GM21423 (cell line): ENCODE data around the gene ING3.
A peak's percentile ranks its signal among the peaks of the same experiment; 100 is the strongest.

Experiments used
- ATAC-seq: cut with Tn5 transposase; IDR thresholded peaks from one replicate; pipeline ENCODE4 v1.9.1; 2021; ENCODE audit warnings: mild to moderate bottlenecking, moderate library complexity; ENCODE audit not compliant: unreplicated experiment

ING3 gene

DNA sequence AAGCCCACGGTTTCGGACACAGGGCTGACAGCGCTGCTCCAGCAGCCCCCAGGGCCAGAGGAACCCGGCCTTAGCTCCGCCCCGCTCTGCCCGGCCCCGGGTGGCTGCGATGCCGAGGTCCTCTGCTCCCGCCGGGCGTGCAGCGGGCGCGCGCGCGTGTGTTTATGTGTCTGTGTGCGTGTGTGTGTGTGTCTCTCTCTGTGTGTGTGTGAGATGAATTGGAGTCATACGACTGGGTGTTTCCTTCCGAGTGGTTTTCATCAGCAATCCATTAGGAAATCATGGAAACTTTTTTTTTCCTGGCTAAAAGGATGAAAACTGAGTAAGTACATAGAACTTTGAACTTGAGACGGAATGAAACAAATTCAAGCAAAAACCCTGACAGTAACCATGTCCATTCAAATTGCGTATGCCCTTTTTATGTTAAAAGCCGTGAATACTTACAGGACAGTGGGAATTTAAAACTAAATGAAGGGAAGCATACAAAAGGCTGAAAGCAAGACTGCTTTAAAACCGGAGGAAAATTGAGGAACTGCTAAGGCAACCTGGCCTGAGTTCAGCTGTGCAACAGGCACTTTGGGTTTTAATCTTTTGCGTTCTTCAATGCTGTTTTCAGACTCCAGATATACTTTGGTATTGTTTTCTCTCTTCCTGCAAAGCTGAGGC, 38.1 kb downstream of the ING3 start, which contains the start of gene CPED1:
TSS of gene CPED1 (plus strand) at position 121 of the 666 bp plus-strand sequence. CDS start 911 bp downstream, outside the sequence.
- peak; percentile 45 for ATAC-seq

DNA sequence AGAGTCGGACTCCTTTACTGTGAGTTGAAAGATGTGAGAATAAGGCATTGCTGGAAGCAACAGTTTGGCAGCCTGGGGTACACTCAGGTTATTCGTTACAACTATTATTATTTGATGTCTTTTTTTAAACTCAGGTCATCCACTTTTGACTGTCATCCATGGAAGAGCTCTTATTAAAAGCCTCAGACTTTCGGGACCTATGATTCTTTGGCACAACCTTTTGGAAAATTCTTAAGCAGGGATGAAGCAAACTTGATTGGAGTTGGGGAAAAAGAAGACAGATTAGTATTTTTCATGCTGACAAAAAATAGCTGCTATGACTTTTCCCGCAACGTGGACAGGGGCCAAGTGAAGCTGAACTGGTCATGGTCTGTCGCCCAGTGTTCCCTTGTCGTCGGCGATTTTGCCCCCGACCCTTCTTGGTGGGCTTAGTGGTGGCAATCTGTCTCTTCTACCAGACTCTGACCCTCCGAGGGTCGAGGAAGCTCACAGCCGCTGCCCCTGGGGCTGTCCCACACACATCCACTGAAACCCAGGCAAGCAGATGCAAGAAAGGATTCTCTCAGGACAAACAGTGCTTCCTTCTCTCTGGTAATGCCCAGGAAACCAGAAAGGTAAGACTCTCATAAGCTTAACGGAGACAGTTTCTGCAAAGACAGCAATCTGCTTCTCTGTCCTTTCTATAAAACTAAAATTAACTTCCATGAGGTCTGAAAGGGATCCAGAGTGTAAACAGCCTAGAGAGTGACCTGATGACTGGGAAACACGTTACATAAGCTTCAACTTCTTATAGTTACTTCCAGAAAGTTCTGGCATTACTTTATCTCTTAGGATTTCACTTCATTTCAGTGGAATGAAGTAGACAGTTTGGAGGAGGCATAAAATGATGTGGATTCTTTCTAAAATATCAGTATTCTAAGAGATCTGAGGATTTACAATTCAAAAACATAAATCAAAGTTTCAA, 39.0 kb downstream of the ING3 start:
- no peak for ATAC-seq

DNA sequence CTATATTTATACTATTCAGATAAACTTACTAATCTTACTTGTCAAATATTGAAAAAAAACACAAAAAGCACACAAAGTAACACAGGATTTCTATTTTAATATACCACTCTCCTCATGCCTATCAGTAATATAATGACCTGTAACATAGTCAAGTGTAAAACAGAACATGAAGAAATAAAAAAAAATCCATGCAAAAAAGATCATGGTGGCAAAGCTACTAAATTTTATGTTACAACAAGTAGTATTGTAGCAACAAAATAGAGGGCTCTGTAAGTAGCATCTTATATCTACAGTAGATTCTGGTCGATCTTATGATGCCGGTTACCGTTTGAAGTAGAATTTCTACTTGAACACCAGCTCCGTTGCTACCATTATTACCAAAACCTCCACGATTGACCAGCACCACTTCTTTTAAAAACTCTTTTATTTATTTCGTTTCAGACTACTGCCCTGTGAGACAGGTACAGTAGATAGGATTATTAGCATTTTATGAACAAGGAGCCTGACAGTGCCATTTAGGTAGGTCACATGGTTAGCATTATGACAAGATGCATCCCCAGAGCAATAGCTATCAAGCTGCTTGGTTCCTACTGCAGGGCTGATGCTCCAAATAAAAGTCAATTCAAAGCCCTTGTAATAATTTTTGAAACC, 40.0 kb downstream of the ING3 start:
- ATAC-seq, result no peak

DNA sequence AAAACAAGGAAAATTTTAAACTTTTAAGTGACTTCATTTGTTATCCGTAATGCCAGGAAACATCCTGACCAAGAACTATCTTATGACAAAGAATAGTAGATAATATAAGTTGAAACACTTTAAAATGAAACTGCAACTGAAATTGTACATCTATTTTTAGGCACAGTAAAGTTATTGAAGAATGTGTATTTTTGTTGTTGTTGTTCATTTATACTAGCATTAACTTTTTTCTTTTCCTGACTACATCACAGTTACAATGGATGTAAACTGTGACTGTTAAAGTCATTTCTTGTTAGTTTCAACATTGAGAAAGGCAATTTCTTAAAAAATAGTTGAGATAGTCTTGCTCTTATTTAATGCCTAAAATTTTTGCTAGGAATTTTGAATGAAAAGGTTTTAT, 40.6 kb downstream of the ING3 start:
- no peak for ATAC-seq

DNA sequence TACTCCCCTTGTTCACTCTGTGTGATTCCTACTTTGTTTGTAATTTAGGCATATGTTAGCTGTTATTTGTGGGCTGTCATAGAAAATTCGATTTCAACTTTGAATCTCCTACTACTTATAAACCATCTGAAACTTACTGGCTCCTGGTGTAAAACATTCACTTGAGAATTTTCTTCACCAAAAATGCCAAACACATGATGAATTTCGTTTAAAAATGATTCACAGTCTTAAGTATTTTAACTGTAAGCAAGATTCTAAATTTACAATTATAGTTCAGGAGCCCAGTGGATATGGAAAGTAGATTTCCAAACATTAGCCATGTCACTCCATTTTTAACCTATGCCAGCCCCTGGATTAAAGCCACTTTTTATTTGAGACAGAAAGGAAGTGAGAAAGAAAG, 41.0 kb downstream of the ING3 start:
- no peak for ATAC-seq

DNA sequence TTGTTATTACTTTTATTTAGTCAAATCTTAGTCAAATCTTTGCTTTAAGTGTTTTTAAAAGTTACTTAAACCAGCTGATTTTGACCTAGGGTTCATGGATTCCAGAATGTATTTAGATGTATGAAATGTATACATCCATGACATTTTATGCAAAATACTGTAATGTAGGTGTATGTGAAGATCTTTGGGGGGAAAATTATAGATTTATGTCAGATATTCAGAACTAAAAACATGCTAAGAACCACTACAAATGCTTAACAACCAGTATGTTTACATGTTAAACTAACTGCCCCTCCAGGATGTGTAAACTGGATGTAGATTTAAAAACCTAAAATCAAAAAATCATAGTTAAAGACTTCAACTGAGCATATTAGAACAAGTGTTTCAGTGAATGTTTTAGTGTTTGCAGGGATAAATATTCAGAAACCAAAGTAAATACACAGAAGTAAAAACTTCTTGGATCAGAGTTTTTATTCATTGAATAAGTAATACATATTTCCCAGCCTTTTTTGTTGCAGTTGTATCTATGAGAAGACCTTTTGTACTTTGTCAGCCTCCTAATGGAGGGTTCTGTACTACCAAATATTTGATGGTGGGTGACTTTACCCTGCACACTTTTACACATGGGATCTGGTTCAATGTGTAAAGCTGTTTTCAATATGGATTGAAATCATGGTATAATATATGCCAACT, 41.8 kb downstream of the ING3 start:
- no peak for ATAC-seq

DNA sequence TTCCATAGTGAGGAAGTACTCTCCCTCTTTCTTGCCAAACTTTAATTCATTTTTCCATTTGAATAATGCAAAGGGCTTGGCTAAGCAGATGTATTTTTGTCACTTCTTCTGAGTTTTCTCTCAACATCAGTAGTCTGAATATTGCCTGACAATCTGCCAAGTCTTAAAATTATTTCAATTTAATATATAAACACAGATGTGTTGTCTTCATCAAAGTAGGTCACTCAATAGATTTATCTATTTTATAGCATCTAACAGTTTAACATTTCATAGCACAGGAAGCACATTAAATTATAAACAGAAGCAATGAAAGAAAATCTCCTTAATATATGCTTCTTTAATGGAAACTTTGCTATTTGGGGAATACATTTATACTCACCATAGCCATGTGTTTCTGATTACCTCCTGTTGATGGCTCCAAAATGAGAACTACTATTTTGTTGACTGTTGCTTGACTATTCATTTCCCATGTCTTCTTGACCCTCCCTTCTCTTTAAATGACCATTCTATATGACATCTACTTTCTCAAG, 42.5 kb downstream of the ING3 start:
- ATAC-seq, result no peak

DNA sequence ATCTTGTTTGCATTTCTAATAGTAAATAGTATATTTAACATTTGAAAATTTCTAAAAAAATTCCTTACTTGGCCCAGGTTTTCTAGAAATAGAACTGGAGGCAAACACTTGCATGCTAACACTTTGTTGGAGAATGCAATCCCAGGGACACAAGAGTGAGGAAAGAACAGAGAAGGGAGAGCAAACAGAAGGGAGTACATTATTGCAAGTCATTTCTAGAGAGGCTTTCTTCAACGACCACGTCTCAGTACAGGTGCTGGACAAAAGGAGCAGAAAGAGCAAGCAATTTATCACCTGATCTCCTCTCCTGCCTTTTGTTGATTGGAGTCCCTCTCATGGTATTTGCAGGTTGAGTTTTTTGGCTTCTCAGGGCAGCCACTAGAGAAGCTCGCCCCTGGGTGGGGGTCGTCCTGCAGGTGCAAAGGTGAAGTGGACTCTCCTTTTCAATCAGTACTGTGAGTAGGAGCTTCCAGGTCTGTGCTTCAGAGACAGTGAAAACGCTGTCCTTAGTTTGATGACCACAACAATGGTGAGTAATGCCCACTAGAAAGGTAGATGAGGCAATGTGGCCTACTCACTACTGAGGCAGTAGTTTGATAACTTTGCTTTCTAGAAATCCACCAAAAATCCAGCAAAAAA, 43.1 kb downstream of the ING3 start:
- no peak for ATAC-seq

DNA sequence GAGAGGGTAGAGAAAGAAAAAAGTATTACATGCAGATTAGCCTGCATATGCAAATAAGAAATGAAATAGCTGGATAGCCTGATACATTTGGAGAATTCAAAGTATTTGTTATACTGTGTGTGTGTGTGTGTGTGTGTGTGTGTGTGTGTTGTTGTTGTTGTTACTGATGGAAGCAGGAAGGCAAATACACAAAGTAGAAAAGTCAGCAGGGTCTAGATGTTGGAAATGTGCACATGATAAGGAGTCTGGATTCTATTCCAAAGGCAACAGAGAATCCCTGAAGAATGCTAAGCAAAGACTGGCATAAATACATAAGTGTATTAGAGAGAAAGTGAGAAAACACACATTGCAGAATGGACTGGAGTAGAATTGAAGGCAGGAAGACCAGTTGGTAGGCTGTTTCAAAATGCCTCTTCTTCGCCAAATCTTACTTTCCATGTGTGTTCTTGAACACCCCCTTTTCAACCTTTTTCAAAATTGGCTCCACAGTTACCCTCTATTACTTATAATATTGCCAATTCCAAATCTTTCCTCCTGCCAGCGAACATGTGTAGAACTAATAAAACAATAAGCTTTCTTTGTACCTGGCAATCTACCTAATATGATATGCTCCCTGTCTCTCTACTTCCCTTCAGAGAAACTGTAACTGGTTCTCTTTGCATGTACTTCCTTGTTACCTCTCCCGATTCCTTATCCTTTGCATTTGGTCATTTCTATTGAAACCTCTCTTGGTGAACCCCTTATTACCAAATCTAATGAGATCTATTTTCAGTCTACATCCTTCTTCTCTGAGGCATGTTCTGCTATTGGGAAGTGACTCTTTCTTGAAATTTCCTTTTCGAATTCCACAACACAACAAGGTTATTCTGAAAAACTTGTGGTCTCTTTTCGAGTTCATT, 44.2 kb downstream of the ING3 start:
- no peak for ATAC-seq

DNA sequence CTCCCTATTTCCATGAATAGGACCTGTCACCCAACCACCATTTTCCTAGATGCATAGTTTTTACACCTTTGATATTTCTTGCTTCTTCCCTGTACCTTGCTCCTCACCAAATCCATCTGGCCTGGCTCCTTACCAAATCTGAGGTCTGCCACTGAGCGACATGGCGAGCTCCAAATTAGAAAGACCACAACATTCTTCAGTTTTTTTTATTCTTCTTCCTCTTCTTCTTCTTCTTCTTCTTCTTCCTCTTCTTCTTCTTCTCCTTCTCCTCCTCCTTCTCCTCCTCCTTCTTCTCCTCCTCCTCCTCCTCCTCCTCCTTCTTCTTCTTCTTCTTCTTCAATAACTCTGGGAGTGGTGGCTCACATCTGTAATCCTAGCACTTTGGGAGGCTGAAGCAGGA, 45.1 kb downstream of the ING3 start:
- no peak for ATAC-seq

DNA sequence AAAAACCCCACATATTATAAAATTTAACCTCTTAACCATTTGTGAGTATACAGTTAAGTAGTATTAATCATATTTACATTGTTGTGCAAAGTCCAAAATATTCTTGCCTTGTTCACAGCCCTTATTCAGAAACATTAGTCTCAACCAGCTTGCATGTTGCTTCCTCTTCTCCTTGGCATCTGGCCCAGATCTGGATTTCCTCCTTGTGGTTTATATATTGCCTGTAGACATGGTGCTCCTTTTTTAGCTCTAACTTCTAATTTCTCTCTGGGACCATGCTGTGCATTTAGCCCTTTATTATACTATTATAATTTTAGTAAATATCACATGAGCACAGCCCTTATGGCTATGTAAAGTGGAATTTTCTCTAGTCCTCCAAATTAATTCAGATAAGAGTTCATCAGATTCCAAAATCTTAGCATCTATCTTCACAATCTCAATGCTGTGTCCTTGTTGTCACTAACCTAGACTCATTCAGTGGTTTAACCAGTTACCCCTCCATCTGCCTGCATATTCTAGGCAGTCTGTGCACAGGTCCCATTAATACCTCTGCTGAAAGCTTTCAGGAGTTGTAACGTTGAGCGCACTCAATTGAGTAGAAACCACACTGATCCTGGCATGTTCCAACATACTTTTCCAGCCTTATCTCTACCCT, 45.9 kb downstream of the ING3 start:
- ATAC-seq, result peak; percentile 63

DNA sequence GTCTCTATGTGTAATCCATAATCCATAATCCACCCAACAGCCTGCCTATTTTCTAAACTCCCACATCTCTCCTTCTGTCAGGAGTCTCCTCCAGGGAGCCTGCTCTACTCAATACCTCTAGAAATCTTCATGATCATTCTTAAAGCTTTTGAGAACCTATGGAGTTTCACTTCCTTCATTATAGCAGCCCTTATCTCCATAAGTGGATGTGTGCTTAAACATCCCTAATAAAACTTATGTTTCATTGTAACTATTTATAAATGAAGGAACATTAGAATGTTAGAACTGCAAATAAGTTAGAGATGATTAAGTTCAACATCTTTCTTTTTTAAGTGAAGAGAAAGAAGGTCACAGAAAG, 46.4 kb downstream of the ING3 start:
- no peak for ATAC-seq

DNA sequence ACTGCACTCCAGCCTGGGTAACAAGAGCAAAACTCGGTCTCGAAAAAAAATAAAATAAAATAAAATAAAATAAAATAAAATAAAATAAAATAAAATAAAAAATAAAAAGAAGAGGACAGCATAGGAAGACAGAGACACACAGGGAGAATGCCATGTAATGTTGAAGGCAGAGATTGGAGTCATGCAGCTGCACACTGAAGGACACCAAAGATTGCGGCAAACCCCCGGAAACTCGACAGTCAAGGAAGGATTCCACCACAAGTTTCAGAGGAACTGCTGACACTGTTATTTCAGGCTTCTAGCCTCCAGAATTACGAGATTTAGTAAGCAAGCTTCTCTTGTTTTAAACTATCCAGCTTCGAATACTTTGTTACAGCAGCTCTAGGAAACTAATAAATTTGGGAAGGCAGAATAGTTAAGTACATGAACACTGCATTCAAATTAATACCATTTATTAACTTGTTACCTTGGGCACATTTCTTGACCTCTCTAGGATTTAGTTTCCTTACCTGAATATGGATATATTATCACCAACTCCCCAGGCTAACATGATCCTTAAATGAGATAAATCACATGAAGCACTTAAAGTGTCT, 47.4 kb downstream of the ING3 start:
- ATAC-seq, result no peak

DNA sequence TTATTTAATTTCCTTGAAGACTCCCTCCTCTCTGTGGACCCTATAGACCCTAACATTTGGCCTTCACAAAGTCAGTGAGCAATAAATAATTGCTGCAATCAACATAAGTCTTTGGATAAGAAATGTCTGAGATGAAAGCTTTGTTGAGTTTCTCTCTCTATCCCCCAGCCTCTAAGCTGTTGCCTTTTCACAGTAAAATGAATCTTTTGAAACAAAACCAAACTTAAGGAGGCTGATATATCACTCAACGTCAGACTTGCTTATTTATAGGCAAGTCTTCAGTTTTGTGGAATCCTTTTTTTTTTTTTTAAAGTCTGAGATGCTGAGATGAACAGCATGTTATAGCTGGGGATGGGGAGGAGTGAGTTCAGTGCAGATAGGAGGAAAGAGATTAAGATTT, 47.9 kb downstream of the ING3 start:
- ATAC-seq, result no peak

DNA sequence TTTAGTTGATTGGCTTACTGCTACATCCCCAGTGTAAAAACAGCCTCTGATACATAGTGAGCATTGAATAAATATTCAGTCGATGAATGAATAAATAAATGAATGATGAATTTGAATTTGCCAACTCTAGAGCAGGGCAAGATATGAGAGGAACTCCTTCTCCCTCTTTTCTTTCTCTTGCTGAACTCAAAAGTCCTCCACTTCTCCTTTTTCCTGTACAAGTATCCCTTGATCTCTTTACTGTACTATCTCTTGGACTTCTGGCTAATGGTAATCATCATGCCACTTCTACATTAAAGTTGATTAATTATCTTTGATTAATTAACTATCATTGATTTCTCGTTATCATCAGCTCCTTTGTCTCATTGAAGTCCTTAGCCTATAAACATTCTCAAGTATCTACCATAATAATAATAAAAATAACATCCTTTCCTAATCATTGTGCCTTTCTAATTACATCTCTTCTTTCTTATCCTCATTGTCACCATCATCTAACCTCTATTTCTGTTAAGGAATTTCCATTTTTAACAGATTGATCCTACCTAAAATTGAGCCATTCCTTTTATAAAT, 48.5 kb downstream of the ING3 start:
- no peak for ATAC-seq

DNA sequence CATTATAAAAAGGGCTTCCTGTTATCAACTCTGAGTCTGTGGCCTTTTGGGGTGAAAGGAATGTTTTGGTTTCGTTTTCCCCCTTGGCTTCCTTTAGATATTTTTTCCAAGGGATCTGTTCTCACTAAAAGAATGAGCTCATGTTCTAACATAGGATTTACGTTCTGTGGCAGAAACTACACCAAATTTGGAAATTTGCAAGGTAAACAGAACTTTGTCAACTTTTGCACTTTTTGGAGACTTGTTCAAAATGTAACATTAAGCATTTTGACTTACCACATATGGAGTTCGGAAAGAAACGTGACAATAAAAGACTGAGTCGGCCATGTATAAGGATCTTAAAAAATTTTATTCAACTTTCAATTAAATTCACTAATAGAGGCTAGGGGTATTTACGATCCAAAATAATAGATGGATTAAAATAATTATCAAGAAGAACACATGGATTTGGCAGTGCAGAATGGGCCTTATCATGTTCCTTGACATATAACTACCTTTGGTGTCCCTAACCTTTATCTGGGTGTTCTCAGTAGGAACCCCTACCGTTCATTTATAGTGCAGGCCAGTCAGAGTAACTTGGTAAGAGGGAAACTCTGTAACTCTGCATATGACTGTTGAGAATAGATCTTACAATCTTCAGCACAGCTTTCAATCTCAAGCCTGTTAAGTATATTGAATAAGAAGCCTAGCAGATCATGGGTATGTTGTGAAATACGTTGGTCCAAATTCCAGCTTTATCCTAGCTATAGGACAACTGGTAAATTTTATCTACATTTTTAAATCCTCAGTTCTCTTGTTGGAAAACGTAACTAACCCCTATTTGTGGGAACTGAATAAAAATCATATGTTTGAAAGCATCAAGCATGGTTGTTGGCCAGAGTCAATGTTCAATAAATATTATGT, 49.8 kb downstream of the ING3 start:
- ATAC-seq, result no peak

DNA sequence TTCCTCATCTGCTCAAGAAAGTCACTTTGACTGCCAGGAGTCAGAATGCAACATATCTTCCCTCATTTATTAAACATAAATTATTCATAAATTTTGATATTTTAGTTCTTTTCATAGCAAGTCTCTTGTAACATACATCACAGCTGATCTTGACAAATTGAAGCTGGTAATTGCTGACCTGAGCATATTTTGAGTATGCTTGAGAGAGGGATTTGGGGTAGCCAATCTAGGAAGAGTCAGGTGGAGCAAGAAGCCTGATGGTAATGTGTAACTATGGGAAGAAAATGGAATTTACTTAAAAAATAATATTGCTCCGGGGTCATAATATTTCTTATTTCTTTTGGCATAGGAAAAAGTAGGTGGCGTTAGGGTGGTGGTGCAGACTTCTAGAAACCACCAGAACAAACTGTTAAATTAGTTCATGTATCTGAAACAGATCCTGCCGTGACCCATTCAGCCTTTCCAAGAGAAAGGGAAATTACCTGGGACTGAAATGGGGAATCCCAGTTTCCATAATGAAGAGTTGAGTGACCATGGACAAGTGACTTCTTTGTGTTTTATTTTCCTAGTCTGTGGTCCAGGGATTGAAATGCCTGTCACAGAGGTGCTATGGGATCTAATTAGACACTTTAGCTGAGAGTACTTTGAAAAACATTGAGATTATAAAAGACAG, 50.8 kb downstream of the ING3 start:
- no peak for ATAC-seq
